Memory B cell (primary cell): ENCODE results near the gene IRX3.
"Not testable (repeated sequence)": the region's sequence is repeated elsewhere in the genome, so short reads cannot be mapped to it uniquely, and the experiment has no call there.

Source experiments
- ATAC-seq: fragments of 150-1000 bp; cut with Tn5 transposase; 2 replicates; pipeline ENCODE4 v1.10.0; 2021; ENCODE audit warnings: low read depth, mild to moderate bottlenecking, moderate library complexity
- DNase-seq, 2 donors: peaks; one replicate each; pipeline ENCODE4 v3.0.0; 2022; ENCODE audit warnings: low spot score in 2 of 2
- H3K27ac Mint-ChIP-seq: one replicate; pipeline ENCODE4 v1.8.0; 2022; ENCODE audit warnings: mild to moderate bottlenecking, moderate library complexity, mixed read lengths
- H3K27me3 Mint-ChIP-seq: one replicate; pipeline ENCODE4 v1.8.0; 2022; ENCODE audit warnings: mixed read lengths
- H3K36me3 Mint-ChIP-seq: one replicate; pipeline ENCODE4 v1.8.0; 2022; ENCODE audit warnings: mild to moderate bottlenecking, mixed read lengths
- H3K4me1 Mint-ChIP-seq: one replicate; pipeline ENCODE4 v1.8.0; 2022; ENCODE audit warnings: mixed read lengths
- H3K4me3 Mint-ChIP-seq: one replicate; pipeline ENCODE4 v1.8.0; 2022; ENCODE audit warnings: mild to moderate bottlenecking, moderate library complexity, mixed read lengths
- H3K9me3 Mint-ChIP-seq: one replicate; pipeline ENCODE4 v1.8.0; 2022; ENCODE audit warnings: mixed read lengths

Gene IRX3

DNA sequence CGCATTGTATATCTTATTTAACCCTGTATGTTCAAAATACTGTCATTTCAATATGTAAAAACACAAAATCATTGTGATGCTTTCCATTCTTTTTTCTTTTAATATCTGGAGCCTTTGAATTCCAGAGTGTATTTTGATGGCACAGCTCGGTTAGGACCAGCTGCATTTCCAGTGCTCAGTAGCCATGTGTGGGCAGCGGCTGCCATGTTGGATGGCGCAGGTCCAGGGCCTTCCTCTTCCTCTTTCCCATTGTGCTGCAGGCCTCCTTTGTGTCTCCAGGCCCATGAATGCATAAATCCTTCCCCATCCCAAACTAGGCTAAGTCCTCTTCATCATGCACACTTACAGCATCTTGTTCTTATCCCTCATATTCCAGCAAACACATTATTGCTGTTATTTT lies 13.0 kb downstream of the IRX3 start:
- Mint-ChIP-seq H3K27me3 (peaks cover 6% of the 10 kb centered on the region), H3K4me3 (no peak overlapping the region), H3K4me1 (no peaks in the 10 kb centered on the region), H3K27ac (no peak overlapping the region), H3K9me3 (peaks cover 2% of the 10 kb centered on the region), H3K36me3 (no peaks in the 10 kb centered on the region)
- no peak for DNase-seq
- ATAC-seq, result no peak

DNA sequence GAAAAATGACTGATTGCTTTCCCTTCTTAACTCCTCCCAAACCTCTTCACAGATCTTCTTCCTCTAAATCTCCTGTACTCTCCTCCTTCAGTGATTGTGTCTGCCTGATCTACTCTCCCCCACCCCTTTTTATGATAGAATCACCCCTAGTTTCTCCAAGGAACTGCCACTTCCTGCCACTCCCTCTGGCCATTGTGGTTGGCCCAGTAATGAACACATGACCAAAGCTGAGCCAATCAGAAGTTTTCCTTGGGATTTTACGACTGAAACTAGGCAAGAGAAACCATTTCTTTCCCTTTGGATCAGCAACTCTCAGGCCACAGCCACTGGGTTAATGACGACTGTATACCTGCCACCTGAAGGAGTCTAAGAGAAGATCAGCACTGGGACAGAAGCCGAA lies 15.9 kb downstream of the IRX3 start:
- Mint-ChIP-seq H3K27me3 (peaks cover 6% of the 10 kb centered on the region), H3K9me3 (peaks cover 2% of the 10 kb centered on the region), H3K36me3 (no peaks in the 10 kb centered on the region), H3K4me3 (no peak overlapping the region), H3K4me1 (no peaks in the 10 kb centered on the region), H3K27ac (no peak overlapping the region)
- no peak for DNase-seq
- ATAC-seq, result no peak

GRCh38 chr16:54269461-54269860 lies 17.1 kb downstream of the IRX3 start:
- ATAC-seq (no peak), DNase-seq (no peak)
- Mint-ChIP-seq H3K27me3 (peaks cover 6% of the 10 kb centered on the region), H3K36me3 (no peaks in the 10 kb centered on the region), H3K4me3 (no peak overlapping the region), H3K4me1 (no peaks in the 10 kb centered on the region), H3K9me3 (peaks cover 2% of the 10 kb centered on the region), H3K27ac (no peak overlapping the region)

GRCh38 chr16:54268766-54269165 lies 17.8 kb downstream of the IRX3 start:
- Mint-ChIP-seq H3K27ac (no peak overlapping the region), H3K4me1 (no peaks in the 10 kb centered on the region), H3K27me3 (peaks cover 4% of the 10 kb centered on the region), H3K4me3 (no peak overlapping the region), H3K9me3 (peaks cover 2% of the 10 kb centered on the region), H3K36me3 (no peaks in the 10 kb centered on the region)
- ATAC-seq (no peak), DNase-seq (no peak)

- peaks cover 2% of the 10 kb centered on the region for H3K9me3 Mint-ChIP-seq
- H3K27me3 Mint-ChIP-seq, result peaks cover 2% of the 10 kb centered on the region
- H3K4me3 Mint-ChIP-seq, result no peak overlapping the region
- no peak overlapping the region for H3K27ac Mint-ChIP-seq
- no peaks in the 10 kb centered on the region for H3K4me1 Mint-ChIP-seq
- no peak for ATAC-seq
- H3K36me3 Mint-ChIP-seq, result no peaks in the 10 kb centered on the region
- DNase-seq, result no peak
Observed at GRCh38 chr16:54268340-54268739, 18.2 kb downstream of the IRX3 start.

DNA sequence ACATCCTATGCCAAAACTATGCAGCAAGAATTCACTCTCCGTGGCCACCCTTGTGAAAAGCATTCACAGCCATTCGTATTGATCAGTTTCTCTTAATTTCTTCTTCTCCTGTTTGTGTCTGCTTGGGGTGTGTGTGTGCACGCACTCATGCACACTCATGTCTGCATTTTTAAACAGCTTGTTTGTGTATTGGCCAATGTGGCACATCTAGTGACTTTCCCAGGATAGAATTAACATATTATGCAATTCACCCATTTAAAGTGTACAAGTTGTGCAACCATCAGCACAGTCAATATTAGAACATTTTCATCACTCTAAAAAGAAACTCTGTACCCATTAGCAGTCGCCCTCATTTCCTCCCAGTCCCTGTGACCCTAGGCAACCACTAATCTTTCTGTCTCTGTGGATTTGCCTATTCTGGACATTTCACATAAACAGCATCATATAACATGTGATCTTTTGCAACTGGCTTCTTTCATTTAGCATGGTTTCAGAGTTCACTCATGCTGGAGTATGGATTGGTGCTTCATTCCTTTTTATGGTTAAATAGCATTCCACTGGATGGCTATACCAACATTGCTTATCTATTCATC lies 20.1 kb downstream of the IRX3 start:
- no peak for ATAC-seq
- DNase-seq, result no peak
- Mint-ChIP-seq H3K27me3 (peaks cover 2% of the 10 kb centered on the region), H3K4me3 (no peak overlapping the region), H3K9me3 (peaks cover 4% of the 10 kb centered on the region), H3K4me1 (no peaks in the 10 kb centered on the region), H3K36me3 (no peaks in the 10 kb centered on the region), H3K27ac (no peak overlapping the region)

DNA sequence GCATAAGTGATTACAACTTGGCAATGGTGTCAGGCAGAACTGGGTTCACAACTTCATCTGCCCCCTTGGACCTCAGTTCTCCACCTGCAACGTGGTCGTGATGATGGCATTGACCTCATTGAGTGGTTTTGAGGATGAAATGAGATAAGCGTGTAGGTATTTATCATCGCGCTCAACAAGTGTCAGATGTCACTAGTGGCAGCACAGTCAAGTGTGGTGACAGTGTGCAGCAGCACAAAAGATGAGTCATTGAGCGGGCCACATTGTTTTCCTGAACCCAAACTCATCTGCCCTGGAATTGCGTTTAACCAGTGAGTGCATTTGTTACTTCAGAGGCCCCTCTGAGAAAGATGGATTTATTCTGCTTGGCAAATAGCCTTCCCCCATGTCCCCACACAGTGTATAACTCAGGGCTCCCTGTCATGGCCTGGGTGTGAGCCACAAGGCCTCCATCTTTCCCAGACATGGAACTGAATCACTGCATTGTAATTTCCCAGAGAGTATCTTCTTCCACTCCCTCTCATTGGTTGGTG lies 20.9 kb downstream of the IRX3 start:
- peaks cover 2% of the 10 kb centered on the region for H3K27me3 Mint-ChIP-seq
- H3K4me3 Mint-ChIP-seq, result no peak overlapping the region
- H3K27ac Mint-ChIP-seq, result no peak overlapping the region
- DNase-seq (no peak), ATAC-seq (no peak)
- H3K36me3 Mint-ChIP-seq, result no peaks in the 10 kb centered on the region
- no peaks in the 10 kb centered on the region for H3K4me1 Mint-ChIP-seq
- peaks cover 2% of the 10 kb centered on the region for H3K9me3 Mint-ChIP-seq

DNA sequence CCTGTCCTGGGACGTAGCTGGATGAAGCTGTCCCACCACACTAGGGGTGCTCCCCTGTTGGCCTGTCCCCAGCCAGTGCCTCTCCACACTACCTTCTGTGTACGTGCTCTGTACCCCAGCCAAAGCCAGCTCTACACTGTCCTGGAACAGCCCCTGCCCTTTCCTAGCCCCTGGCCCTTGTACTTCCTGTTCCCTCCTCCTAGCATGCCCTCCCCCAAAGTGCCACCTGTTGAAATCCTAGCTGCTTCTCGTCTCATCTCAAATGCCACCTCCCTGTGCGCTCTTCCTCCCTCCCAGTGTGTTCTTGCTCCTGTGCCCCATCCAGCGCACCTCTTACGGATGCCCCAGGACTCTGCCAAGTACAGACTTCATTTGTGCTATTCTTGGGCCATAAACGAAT lies 33.5 kb downstream of the IRX3 start:
- Mint-ChIP-seq H3K4me3 (no peak overlapping the region), H3K36me3 (no peaks in the 10 kb centered on the region), H3K27me3 (peaks cover 2% of the 10 kb centered on the region), H3K27ac (no peak overlapping the region), H3K9me3 (no peaks in the 10 kb centered on the region), H3K4me1 (no peaks in the 10 kb centered on the region)
- ATAC-seq (no peak), DNase-seq (no peak)

GRCh38 chr16:54248863-54249710 lies 37.5 kb downstream of the IRX3 start:
- DNase-seq (no peak), ATAC-seq (no peak)
- H3K36me3 Mint-ChIP-seq, result peaks cover 2% of the 10 kb centered on the region
- no peak overlapping the region for H3K27ac Mint-ChIP-seq
- no peak overlapping the region for H3K4me3 Mint-ChIP-seq
- peaks cover 5% of the 10 kb centered on the region for H3K27me3 Mint-ChIP-seq
- peaks cover 3% of the 10 kb centered on the region for H3K9me3 Mint-ChIP-seq
- no peaks in the 10 kb centered on the region for H3K4me1 Mint-ChIP-seq

DNA sequence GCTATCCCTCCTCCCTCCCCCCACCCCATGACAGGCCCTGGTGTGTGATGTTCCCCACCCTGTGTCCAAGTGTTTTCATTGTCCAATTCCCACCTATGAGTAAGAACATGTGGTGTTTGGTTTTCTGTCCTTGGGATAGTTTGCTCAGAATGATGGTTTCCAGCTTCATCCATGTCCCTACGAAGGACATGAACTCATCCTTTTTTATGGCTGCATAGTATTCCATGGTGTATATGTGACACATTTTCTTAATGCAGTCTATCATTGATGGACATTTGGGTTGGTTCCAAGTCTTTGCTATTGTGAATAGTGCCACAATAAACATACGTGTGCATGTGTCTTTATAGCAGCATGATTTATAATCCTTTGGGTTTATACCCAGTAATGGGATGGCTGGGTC lies 38.9 kb downstream of the IRX3 start:
- H3K4me1 Mint-ChIP-seq, H3K36me3 Mint-ChIP-seq, DNase-seq, H3K9me3 Mint-ChIP-seq, H3K4me3 Mint-ChIP-seq, H3K27me3 Mint-ChIP-seq, H3K27ac Mint-ChIP-seq, ATAC-seq: not testable (repeated sequence)

DNA sequence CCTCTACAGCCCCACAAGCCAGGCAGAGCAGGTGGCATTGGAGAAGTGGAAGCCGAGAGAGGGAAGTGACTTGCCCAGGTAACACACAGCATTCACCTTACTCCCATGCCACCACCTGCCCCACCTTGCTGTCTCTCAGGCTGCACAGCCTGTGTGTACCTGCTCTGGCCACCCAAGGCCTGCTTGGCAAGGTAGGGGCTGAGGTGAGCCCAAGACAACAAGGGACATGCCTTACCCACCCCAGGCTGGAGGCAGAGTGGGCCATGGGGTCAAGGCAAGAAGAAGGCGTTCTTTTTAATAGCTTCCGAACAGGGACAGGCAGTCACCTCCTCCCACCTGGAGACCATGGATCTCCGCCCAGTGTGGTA lies 40.1 kb downstream of the IRX3 start:
- ATAC-seq, result no peak
- Mint-ChIP-seq H3K4me1 (no peaks in the 10 kb centered on the region), H3K9me3 (peaks cover 3% of the 10 kb centered on the region)

DNA sequence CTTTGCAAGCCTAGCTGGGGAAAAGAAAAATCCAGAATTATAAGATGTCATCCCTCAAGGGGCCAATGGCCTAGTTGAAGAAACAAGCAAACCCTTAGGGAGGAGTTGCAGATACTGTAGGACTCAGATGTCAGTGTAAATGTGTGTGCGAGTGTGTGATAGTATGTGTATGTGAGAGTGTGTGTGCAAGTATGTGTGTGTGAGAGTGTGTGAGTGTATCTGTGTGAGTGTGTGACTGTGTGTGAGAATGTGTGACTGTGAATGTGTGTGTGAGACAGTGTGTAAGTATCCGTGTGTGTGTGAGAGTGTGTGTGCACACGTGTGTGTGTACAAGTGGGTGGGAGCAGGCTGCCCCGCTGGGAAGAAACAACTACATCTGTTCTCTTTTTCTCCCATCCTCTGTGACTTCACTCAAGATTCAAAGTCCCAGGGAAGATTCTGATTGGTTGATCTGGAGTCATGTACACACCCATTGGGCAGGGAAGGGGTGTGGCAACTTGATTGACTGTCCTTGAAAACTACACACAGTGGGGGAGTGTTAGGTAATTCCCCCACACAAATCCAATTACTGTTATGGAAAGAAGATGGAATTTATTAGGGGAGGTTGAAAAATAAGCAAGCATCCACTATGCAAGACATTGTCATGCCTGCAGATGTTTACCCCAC lies 40.7 kb downstream of the IRX3 start:
- no peak overlapping the region for H3K4me3 Mint-ChIP-seq
- no peak for ATAC-seq
- H3K27me3 Mint-ChIP-seq, result peaks cover 5% of the 10 kb centered on the region
- peaks cover 3% of the 10 kb centered on the region for H3K9me3 Mint-ChIP-seq
- no peak for DNase-seq
- H3K36me3 Mint-ChIP-seq, result peaks cover 2% of the 10 kb centered on the region
- no peaks in the 10 kb centered on the region for H3K4me1 Mint-ChIP-seq
- no peak overlapping the region for H3K27ac Mint-ChIP-seq

More for the DNA sequence above, 40.1 kb downstream of the IRX3 start:
- Mint-ChIP-seq H3K27me3 (peaks cover 5% of the 10 kb centered on the region), H3K27ac (no peak overlapping the region), H3K4me3 (no peak overlapping the region), H3K36me3 (peaks cover 2% of the 10 kb centered on the region)
- no peak for DNase-seq

DNA sequence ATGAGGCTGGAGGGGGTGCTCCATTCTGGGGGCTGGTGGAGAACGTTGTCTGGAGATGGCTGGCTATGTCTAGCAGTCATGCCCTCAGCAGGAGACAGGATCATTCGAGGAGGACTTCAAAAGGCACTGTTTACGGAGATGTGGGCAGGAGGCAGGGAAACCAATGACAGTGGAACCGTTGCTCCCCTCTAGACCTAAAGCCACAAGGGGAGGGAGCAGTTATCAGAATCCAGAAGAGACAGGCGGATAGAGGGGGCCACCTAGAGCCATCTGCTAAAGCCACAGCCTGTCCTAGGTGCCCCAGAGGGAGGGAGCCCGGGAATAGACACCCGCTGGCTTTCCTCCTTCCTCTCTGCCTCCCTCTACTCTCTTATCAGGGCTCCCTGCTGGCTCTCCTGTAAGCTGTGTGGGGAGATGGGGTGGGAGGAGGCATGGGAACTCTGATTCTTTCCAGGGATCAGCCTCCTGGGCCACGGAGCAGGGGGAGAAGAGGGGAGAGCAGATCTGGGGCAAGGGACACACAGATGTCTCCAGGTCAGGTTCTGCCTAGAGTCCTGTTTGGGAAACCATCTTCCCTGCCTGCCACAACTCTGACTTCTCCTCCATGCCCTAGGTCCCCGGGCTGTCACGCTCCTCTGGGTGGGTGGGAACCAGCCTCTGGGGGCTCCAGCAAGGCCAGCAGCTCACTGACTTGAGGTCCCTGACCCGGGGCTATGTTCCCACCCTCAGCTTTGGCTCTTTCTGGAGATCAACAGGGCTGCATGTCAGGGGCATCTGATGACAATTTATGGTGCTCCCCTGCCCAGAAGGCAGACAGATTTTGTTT lies 42.3 kb downstream of the IRX3 start:
- peaks cover 3% of the 10 kb centered on the region for H3K9me3 Mint-ChIP-seq
- no peaks in the 10 kb centered on the region for H3K4me1 Mint-ChIP-seq
- H3K27me3 Mint-ChIP-seq, result peaks cover 3% of the 10 kb centered on the region
- H3K27ac Mint-ChIP-seq, result no peak overlapping the region
- H3K4me3 Mint-ChIP-seq, result no peak overlapping the region
- ATAC-seq (no peak), DNase-seq (no peak)
- peaks cover 2% of the 10 kb centered on the region for H3K36me3 Mint-ChIP-seq

DNA sequence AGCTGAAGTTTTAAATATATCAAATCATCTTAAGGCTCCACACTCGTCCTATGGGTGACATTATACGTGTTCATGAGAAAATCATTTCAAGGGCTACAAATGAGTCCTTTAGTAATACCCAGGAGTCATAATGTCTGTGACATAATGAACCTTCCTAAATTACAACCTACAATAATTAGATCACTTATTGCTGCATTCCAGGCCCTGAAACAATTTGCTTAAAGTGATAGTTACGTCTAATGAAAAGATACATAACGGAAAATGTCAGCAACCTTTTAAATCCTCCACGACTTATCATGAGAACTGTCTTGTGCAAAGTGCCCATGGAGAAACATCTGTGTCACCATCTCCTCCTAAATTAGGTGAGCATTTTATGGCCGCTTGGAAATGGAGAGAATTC lies 43.4 kb downstream of the IRX3 start:
- DNase-seq (no peak), ATAC-seq (no peak)
- Mint-ChIP-seq H3K9me3 (peaks cover 3% of the 10 kb centered on the region), H3K4me1 (no peaks in the 10 kb centered on the region), H3K36me3 (peaks cover 2% of the 10 kb centered on the region), H3K27me3 (peaks cover 3% of the 10 kb centered on the region), H3K4me3 (no peak overlapping the region), H3K27ac (no peak overlapping the region)
